ENCODE results near the gene ERBB3. TPM values are rescaled to one million over a fixed set of nuclear protein-coding genes. Genes with fewer than 3 reads are reported as not detected.
"Not testable (repeated sequence)": the region's sequence is repeated elsewhere in the genome, so short reads cannot be mapped to it uniquely, and the experiment has no call there.

ERBB3 gene
- polyA plus RNA-seq, 1 donor = 111 TPM

GRCh38 chr12:56110571-56110970, 30.6 kb downstream of the ERBB3 start:
- no peak for DNase-seq

DNA sequence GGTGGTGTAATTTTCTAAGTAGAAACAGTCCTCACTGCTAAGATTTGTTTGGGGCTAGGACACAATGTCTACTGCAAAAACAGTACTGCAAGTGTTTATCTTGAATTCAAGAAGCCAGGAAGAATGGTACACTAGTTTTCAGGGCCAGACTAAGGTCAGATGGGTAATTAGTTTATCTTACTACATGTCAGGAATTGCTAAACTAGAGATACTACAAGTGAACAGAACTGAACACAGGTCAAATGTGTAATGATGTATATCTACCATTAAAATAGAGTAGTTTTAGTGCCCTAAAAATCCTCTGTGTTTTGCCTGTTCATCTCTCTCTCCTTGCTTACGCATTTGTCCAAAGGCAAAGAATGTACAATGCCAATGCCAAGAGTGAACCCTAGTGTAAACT, 34.1 kb downstream of the ERBB3 start:
- no peak for DNase-seq

- no peak for DNase-seq
Observed at GRCh38 chr12:56115329-56115728, 35.4 kb downstream of the ERBB3 start.

DNA sequence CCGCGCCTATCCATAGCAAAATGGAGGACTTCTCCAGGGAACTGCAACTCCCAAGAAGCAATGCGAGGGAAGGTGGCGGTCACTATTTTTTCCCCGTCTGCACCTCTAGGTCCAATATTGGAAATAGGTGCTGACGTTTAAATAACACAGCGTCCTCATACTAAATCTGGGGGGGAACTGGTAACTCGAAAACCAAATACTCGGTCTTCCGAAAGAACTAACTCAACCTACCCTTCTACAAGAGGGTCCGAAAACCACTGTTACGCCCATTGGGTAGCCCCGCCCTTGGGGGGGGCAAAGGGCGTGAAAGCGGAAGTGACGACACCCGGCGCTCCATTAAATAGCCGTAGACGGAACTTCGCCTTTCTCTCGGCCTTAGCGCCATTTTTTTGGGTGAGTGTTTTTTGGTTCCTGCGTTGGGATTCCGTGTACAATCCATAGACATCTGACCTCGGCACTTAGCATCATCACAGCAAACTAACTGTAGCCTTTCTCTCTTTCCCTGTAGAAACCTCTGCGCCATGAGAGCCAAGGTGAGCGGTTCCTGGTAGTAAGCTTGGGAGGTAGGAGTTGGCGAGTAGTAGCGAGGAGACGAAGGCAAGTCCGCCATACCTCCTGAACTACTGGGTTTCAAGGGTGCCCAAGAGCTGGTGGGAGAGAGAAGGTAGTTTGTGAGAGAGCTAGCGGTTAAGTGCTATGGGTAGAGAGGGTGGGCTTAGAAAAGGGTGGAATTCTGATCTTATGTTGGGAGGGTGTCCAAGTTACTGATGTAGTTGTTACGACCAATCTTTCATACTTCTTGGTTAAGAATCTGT, 36.5 kb downstream of the ERBB3 start, which contains the start of gene RPL41:
Gene RPL41 (plus strand): TSS at position 367 of the 815 bp plus-strand sequence.
- DNase-seq = peak; percentile 98

DNA sequence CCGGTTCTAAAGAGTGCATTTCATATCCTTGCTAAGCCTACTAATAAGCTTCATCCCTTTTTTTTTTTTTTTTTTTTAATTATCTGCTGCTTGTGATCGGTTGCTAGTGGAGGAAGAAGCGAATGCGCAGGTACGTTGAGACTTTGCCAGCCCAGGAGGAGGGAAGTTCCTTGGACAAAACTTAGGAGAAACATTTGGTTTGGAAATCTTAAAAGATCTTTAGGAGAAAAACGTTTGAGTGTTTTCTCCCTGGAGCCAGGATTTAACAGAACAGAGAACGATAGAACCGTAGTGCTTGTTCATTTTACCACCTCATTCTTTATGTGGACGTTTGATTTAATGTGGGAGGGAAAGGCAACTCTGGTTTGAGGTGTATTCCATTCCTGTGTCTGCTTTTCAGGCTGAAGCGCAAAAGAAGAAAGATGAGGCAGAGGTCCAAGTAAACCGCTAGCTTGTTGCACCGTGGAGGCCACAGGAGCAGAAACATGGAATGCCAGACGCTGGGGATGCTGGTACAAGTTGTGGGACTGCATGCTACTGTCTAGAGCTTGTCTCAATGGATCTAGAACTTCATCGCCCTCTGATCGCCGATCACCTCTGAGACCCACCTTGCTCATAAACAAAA, 37.2 kb downstream of the ERBB3 start:
- not testable (repeated sequence) for DNase-seq

- DNase-seq = peak; percentile 98
Observed at GRCh38 chr12:56117778-56118687, 38.1 kb downstream of the ERBB3 start, which contains the start of gene ZC3H10. Gene ZC3H10, plus strand, starts transcription at chr12:56118266. Its CDS starts 2,297 bp downstream, at chr12:56120563.

GRCh38 chr12:56118688-56119357, 38.9 kb downstream of the ERBB3 start:
- no peak for DNase-seq

- DNase-seq = peak; percentile 88
Observed at GRCh38 chr12:56119361-56119796, 39.4 kb downstream of the ERBB3 start.

GRCh38 chr12:56120158-56120846, 40.3 kb downstream of the ERBB3 start:
- DNase-seq = no peak

DNA sequence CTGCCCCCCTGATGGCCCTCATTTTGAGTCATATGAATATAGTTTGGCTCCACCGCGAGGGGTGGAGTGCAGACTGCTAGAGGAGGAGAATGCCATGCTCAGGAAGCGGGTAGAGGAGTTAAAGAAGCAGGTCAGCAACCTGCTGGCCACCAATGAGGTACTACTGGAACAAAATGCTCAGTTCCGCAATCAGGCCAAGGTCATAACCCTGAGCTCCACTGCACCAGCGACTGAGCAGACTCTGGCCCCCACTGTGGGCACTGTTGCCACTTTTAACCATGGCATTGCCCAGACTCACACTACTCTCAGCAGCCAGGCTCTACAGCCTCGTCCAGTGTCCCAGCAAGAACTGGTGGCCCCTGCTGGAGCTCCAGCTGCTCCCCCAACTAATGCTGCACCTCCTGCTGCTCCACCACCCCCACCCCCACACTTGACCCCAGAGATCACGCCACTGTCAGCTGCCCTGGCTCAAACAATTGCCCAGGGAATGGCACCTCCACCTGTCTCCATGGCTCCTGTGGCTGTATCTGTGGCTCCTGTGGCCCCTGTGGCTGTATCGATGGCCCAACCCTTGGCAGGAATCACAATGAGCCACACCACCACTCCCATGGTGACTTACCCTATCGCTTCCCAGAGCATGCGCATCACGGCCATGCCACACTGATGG, 41.4 kb downstream of the ERBB3 start:
- DNase-seq = no peak

DNA sequence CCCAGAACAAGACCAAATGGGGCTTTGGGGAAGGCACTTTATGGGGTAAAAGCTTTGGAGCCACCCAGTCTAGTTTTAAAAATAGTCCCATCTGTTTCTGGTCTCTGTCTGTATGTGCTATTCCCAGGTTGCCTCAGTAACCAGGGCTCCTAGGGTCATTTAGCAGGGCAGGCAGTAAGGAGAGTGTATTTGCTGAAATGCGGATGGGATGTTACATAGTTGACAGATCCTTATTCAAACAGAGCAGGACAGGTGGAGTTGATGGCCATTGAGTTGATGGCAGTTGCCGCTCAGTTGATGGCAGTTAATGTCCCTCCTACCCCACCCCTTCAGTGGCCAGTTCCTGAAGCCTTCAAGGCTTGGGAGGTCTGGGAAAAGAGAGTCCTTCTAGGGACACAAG, 42.7 kb downstream of the ERBB3 start:
- DNase-seq = no peak

DNA sequence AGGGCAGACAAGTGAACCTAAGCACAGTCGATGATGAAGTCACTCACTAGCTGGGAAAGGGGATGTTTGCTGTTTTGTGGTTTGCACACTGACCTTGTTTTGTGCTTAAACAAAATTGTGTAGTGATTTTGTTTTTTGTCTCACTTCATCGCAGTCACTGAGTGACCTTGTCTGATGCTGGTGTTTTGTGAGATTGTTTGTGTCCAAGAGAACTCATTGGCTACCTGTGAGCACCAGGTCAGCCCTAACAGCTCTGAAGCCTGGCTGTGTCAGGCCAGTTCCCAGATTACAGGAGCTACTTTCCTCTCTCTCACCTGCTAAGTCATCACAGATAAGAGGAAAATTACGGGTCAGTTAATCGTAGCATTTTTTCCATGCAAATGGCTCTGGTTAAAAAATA, 44.2 kb downstream of the ERBB3 start:
- no peak for DNase-seq

DNA sequence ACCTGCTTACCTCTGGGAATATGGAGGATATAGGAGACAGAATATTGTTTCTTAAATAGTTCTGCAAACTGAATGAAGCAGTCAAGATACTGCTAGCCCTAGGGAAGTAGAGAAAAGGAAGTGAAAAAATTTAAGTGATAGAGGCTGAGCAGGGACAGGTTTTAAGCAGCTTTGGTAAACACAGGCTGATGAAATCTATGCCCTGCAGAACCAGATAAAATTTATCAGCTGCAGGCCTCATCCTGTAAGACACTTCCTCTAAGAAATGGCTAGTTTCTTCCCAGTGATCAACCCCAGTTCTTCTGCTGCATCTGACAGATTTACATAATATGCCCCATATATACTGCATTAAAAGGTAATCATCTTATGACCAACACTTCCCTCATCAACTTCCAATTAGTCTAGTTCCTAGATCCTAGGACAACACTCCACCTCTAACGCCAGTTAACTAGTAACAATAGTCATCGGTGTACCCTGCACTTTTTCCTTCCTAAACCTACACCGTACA, 46.8 kb downstream of the ERBB3 start:
- DNase-seq = no peak

DNA sequence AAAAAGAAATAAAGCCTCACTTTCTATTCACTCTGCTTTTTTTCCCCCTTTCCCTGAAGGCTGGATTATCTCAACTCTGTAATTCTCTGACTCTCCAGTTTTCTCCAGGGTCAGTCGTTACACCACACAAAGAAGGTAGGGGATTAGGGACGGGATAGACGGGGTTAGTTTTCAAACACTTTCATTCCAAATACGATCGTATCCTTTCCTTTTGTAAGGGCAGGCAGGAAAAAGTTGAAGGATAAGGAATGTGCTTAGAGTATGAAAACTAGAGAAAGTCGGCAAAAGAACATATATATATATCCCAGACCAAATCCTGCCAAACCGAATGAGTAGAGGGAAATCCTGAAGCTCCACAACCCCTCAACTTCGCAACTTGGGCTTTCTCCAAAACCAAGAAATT, 47.5 kb downstream of the ERBB3 start:
- no peak for DNase-seq

DNA sequence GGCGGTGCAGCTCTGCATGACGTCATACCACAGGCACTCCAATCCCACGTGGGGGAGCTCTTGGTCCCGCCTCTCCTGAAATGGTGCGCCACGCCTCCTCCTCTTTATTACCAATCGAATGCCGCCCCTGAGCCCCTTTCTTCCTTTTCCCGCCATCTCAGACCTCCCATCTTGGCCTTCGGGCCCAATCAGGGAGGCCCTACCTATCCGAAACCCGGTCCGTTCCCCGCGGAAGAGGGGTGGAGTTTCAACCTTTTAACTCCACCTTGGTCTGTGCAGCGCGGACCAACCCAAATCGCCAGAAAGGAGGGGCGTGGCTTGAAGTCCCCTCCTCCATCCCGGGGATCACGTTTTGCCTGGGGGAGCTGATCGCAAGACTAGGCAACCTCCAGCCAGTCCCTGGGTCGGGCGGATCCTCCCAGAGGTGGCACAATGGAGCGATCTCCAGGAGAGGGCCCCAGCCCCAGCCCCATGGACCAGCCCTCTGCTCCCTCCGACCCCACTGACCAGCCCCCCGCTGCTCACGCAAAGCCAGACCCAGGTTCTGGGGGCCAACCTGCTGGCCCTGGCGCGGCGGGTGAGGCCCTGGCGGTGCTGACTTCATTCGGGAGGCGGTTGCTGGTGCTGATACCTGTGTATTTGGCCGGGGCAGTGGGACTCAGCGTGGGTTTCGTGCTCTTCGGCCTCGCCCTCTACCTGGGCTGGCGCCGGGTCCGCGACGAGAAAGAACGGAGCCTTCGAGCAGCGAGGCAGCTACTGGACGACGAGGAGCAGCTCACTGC, 48.1 kb downstream of the ERBB3 start, which contains the start of gene ESYT1:
Gene ESYT1 (plus strand): TSS at position 380 of the 782 bp plus-strand sequence. CDS start 53 bp downstream, at position 433.
- DNase-seq = peak; percentile 100

DNA sequence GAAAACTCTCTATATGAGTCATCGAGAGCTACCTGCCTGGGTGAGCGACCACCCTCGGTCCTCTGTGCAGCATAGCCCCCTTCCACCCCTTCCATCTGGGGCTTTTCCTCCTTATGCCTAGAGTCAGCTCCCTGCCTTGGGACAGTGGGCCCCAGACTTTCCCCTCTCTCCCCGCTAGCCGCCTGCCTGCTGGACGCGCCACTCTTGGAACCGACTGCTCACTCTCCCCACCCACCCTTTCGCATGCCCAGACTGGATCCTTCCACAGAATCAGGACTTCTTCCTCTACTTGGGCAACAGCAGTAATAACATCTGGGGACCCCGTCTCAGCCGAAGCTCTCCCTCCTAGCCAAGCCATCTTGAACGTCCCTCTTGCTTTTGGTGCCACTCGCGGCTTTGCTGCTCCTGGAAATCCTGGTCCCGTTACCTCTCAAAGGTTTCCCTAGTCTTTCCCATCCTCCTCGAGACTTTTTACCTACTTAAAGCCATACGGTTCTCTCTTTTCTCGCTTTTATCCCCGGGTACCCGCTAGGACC, 48.8 kb downstream of the ERBB3 start:
- no peak for DNase-seq

DNA sequence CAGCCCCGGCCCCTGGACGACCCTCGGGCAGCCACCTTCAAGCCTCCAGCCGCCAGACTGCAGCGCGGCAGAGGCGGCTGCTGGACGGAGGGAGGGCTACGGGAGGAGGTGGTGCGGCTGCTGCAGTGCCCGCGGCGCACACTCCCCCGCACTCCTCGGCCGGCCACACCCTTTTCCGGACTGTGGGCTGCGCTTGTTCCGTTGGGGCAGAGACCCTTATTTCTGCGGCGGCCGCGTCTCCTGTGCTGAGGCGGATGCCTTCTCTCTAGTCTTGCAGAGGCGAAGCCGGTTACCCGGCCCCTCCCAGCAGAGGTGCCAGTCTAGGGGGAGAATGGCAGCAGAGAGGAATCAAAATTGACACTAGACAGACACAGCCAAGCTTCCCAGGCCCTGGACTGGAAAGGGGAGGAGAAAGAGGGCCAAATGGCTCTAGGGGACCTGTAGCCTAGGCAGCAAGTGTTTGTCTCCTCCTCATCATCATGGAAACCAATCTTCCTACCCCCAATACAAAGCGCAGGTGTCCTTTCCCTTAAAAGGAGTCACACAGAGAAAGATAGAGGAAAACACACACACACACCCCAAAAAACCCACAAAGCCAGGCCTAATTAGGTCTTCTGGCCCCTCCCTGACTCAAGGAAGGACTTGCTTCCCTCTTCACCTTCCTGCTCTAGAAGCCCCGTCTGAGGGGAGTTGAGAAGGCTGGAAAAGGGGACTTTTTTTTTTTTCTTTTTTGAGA, 49.4 kb downstream of the ERBB3 start:
- no peak for DNase-seq

DNA sequence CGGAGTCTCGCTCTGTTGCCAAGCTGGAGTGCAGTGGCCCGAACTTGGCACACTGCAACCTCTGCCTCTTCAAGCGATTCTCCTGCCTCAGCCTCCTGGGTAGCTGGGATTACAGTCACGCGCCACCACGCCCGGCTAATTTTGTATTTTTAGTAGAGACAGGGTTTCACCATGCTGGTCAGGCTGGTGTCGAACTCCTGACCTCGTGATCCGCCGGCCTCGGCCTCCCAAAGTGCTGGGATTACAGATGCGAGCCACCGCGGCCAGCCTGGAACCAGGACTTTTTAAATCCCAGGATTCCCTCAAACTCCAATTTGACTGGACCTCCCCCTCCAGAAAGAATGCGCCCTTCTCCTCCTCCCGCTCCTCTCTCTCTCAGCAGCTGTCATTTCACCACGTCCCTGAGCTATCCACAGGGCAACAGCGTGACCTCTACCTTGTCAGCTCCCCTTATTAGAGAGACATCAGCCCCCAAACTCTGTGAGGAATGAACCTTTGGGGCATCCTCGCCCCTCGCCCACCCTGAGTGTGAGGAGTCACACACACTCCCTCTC, 50.1 kb downstream of the ERBB3 start:
- no peak for DNase-seq

Data from left kidney (tissue), 2 donors.